ENCODE data around the gene CRYL1.

DNA sequence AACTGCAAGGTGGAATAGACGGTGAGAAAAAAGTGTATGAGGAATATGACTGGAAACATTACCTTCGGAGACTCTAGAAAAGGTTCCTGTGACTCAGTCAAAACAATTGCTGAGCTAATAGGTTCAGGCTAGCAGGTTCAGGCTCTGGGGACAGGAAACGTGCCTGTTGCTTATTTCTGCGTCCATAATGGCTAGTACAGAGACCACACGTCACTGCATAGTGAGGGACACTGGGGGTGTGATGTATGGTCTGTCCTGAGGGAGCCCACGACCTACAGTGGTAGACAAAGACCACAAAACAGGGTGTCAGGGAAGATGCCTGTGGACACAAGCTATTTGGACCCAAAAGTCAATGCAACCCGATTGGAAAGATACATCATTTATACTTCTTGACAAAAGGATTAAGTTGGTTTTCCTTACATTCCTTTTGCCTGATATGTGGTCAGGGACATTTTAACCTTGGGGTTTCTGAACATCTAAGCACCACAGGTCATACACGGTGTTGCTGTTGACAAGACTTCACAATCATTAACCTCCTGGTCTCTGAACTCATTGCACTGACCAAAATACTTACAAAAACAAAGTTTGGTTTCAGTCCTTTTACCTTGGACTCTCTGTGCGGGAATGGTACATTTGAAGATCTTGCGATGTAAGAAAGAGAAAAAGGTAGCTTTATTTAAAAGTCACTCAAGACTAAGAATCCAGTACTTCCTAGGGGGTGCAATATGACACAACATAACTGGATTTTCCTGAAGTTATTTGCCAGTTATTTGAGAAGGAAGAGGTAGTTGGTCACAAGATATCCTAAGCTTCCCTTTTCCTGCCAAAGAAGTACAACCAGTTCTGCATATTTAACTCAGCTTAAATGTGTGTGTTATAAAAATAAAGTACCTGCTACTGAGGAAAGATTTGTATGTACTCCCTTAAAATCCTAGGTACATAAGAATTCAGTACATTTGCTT is 20.0 kb downstream of the CRYL1 start:
- TF ChIP-seq NFE2L1 (CRISPR knock-in tag; IDR thresholded peaks at IDR 0.05), result no peak
- TF ChIP-seq, protein P1, sequence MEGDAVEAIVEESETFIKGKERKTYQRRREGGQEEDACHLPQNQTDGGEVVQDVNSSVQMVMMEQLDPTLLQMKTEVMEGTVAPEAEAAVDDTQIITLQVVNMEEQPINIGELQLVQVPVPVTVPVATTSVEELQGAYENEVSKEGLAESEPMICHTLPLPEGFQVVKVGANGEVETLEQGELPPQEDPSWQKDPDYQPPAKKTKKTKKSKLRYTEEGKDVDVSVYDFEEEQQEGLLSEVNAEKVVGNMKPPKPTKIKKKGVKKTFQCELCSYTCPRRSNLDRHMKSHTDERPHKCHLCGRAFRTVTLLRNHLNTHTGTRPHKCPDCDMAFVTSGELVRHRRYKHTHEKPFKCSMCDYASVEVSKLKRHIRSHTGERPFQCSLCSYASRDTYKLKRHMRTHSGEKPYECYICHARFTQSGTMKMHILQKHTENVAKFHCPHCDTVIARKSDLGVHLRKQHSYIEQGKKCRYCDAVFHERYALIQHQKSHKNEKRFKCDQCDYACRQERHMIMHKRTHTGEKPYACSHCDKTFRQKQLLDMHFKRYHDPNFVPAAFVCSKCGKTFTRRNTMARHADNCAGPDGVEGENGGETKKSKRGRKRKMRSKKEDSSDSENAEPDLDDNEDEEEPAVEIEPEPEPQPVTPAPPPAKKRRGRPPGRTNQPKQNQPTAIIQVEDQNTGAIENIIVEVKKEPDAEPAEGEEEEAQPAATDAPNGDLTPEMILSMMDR (IDR thresholded peaks at IDR 0.05), result no peak
- TF ChIP-seq, protein P2, sequence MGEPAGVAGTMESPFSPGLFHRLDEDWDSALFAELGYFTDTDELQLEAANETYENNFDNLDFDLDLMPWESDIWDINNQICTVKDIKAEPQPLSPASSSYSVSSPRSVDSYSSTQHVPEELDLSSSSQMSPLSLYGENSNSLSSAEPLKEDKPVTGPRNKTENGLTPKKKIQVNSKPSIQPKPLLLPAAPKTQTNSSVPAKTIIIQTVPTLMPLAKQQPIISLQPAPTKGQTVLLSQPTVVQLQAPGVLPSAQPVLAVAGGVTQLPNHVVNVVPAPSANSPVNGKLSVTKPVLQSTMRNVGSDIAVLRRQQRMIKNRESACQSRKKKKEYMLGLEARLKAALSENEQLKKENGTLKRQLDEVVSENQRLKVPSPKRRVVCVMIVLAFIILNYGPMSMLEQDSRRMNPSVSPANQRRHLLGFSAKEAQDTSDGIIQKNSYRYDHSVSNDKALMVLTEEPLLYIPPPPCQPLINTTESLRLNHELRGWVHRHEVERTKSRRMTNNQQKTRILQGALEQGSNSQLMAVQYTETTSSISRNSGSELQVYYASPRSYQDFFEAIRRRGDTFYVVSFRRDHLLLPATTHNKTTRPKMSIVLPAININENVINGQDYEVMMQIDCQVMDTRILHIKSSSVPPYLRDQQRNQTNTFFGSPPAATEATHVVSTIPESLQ (CRISPR knock-in tag; IDR thresholded peaks at IDR 0.05), result no peak

All from WTC11 (cell line).